K562 (cell line): ENCODE data around the gene HPSE2. TPM values are rescaled to one million over a fixed set of nuclear protein-coding genes. Genes with fewer than 3 reads are reported as not detected.
A peak's percentile ranks its signal among the peaks of the same experiment; 100 is the strongest.

Source experiments
- ARID3B ChIP-seq: fragments of 250-450 bp; sonication (Bioruptor Pico); IDR thresholded peaks from 2 replicates; pipeline ENCODE4 v1.4.0; 2020; ENCODE audit warnings: borderline replicate concordance
- CUX1 ChIP-seq: fragments of 200-800 bp; sonication (Bioruptor generic); IDR thresholded peaks from 2 replicates; pipeline ENCODE4 v1.6.1; 2016; ENCODE audit warnings: missing genetic modification characterization, missing compliant biosample characterization
- GABPA ChIP-seq: fragments of 200-800 bp; sonication (Bioruptor generic); conservative IDR thresholded peaks from 2 replicates; pipeline ENCODE4 v1.6.1; 2016; ENCODE audit warnings: low read depth, missing genetic modification characterization, missing compliant biosample characterization
- NFATC3 ChIP-seq: fragments of 450-650 bp; IDR thresholded peaks from 2 replicates; pipeline ENCODE4 v1.6.1; 2017; ENCODE audit warnings: mild to moderate bottlenecking
- POLR2AphosphoS2 ChIP-seq: IDR thresholded peaks from 2 replicates; pipeline ENCODE4 v1.6.1; 2012; ENCODE audit warnings: low read length, improper control_type of control experiment
- RBM34 ChIP-seq: fragments of 200-400 bp; formaldehyde crosslinking; IDR thresholded peaks from 2 replicates; pipeline ENCODE4 v1.6.1; 2018; ENCODE audit warnings: low read length, borderline replicate concordance; ENCODE audit not compliant: insufficient read depth
- REST ChIP-seq, 2 experiments: fragments of 450-650 bp; formaldehyde crosslinking in 1 of 2; IDR thresholded peaks; 2 replicates each; pipeline versions ENCODE4 v1.4.0 to v1.6.1; 2014 to 2020; ENCODE audit warnings: mild to moderate bottlenecking in 2 of 2, borderline replicate concordance in 1 of 2, low read depth in 1 of 2
- ZNF184 ChIP-seq: sonication (generic); formaldehyde crosslinking; IDR thresholded peaks from 2 replicates; pipeline ENCODE4 v1.5.0; 2020; ENCODE audit warnings: missing genetic modification reagents
- ZNF431 ChIP-seq: sonication (generic); formaldehyde crosslinking; IDR thresholded peaks from 2 replicates; pipeline ENCODE4 v1.8.0; 2022; ENCODE audit warnings: mild to moderate bottlenecking, missing genetic modification reagents
- ZNF584 ChIP-seq: fragments of 200-800 bp; sonication (Bioruptor generic); IDR thresholded peaks from 2 replicates; pipeline ENCODE4 v1.6.1; 2016; ENCODE audit warnings: low read depth, mild to moderate bottlenecking, missing genetic modification characterization, missing compliant biosample characterization
- ZNF764 ChIP-seq: fragments of 250-450 bp; sonication (Bioruptor Pico); IDR thresholded peaks from 2 replicates; pipeline ENCODE4 v1.4.0; 2020; ENCODE audit warnings: low read depth, mild to moderate bottlenecking, moderate library complexity
- polyA plus RNA-seq, 8 experiments: library from polyadenylated mRNA; depleted of rRNA in 4 of 8; stranded (reverse) in 5 of 8; unstranded in 3 of 8; fragments of >200 nt; fragmentation: Nextera tagmentation in 2 of 8; fragmentation: Illumina TruSeq in 1 of 8; extraction: Ambion mirVana in 2 of 8; extraction: Trizol in 1 of 8; gene quantifications; 2 replicates each; pipeline versions ENCODE4 v1.2.1 to v1.2.3, GENCODE V29; 2011 to 2014; ENCODE audit warnings: inconsistent platforms in 1 of 8, missing spikeins in 1 of 8
- total RNA-seq, 7 experiments: library from RNA; depleted of rRNA in 6 of 7; stranded (reverse); fragments of >200 nt in 6 of 7; fragmentation: Illumina TruSeq in 2 of 7; extraction: Trizol in 2 of 7; gene quantifications; 2 replicates each; pipeline versions ENCODE4 v1.2.1 to v1.2.3, GENCODE V29; 2011 to 2021; ENCODE audit warnings: low replicate concordance in 1 of 7

Gene HPSE2
- total and polyA plus RNA-seq, 9 of the 15 experiments (the other 6 are each of a cell fraction or from before 2014, with no cell fraction given): 0.03 to 0.10 (median 0.04) TPM; not detected in 2

GRCh38 chr10:98460837-98461499 lies 774.7 kb downstream of the HPSE2 start (continued):
- TF ChIP-seq REST (IDR thresholded peaks at IDR 0.05; ENCODE audit: borderline replicate concordance) (peak; percentile 5; the same call in 1 of the 2 replicates), REST (CRISPR knock-in tag; IDR thresholded peaks at IDR 0.05; ENCODE audit: low read depth) (no peak), ZNF764 (no peak), POLR2AphosphoS2 (no peak), RBM34 (no peak), GABPA (tag) (peak; percentile 30; the same call in 1 of the 2 replicates), ZNF431 (CRISPR knock-in tag) (no peak), NFATC3 (no peak; the same call in 1 of the 2 replicates), CUX1 (peak; percentile 61; the same call in 1 of the 2 replicates), ARID3B (CRISPR knock-in tag) (no peak), ZNF184 (CRISPR knock-in tag) (no peak), ZNF584 (CRISPR knock-in tag) (0 out of 2 replicates have a peak, but pooled peaks have one; percentile 63)
